SK-N-MC (cell line): ENCODE measurements around the gene PTAR1.
A peak's percentile ranks its signal among the peaks of the same experiment; 100 is the strongest.
"Not testable (repeated sequence)": the region's sequence is repeated elsewhere in the genome, so short reads cannot be mapped to it uniquely, and the experiment has no call there.

ENCODE experiments used
- DNase-seq: peaks from one replicate; pipeline ENCODE4 v3.0.0-alpha.2; 2011; ENCODE audit warnings: low read depth, low spot score
- H3K27ac ChIP-seq: fragments of 200-600 bp; sonication (generic); 2 replicates; pipeline ENCODE4 v1.5.1; 2016; ENCODE audit warnings: mixed run types
- H3K36me3 ChIP-seq: fragments of 200-600 bp; sonication (generic); 2 replicates; pipeline ENCODE4 v1.6.1; 2017; ENCODE audit warnings: antibody characterized with exemption, low read length, mixed read lengths; ENCODE audit not compliant: insufficient read depth
- H3K4me3 ChIP-seq: fragments of 200-600 bp; sonication (generic); 2 replicates; pipeline ENCODE4 v1.5.1; 2016
- H3K9ac ChIP-seq: fragments of 200-600 bp; sonication (generic); 2 replicates; pipeline ENCODE4 v1.8.0; 2017; ENCODE audit warnings: mixed run types, mixed read lengths; ENCODE audit not compliant: insufficient read length
- H3K9me3 ChIP-seq: fragments of 200-600 bp; sonication (generic); 2 replicates; pipeline ENCODE4 v1.6.1; 2017; ENCODE audit warnings: low read depth, mild to moderate bottlenecking, antibody characterized with exemption, low read length, moderate library complexity, mixed read lengths
- EZH2 ChIP-seq: fragments of 200-600 bp; sonication (generic); IDR thresholded peaks from one replicate; pipeline ENCODE4 v1.6.1; 2017; ENCODE audit warnings: antibody characterized with exemption
- FOXP2 ChIP-seq: optimal IDR thresholded peaks from 2 replicates; pipeline ENCODE3; 2011; ENCODE audit warnings: mild to moderate bottlenecking, moderate library complexity; ENCODE audit not compliant: insufficient read depth; ENCODE audit errors: extremely low read length, control extremely low read depth
- POLR2AphosphoS5 ChIP-seq: IDR thresholded peaks from 2 replicates; pipeline ENCODE4 v1.6.1; 2012; ENCODE audit warnings: mild to moderate bottlenecking, low read depth, low read length, borderline replicate concordance

The PTAR1 gene, protein sequence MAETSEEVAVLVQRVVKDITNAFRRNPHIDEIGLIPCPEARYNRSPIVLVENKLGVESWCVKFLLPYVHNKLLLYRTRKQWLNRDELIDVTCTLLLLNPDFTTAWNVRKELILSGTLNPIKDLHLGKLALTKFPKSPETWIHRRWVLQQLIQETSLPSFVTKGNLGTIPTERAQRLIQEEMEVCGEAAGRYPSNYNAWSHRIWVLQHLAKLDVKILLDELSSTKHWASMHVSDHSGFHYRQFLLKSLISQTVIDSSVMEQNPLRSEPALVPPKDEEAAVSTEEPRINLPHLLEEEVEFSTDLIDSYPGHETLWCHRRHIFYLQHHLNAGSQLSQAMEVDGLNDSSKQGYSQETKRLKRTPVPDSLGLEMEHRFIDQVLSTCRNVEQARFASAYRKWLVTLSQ

GRCh38 chr9:69759421-69760277 lies at the start of gene PTAR1:
Gene PTAR1 (minus strand): TSS chr9:69760011. CDS start chr9:69759938, 73 bp downstream.
- peak within 1 kb of the TSS; percentile 92 for H3K9ac ChIP-seq
- DNase-seq = no peak
- TF ChIP-seq POLR2AphosphoS5 (peak; percentile 88), EZH2 (no peak)
- peak within 1 kb of the TSS; percentile 67 for H3K27ac ChIP-seq
- H3K36me3 ChIP-seq = 0 out of 2 replicates have a peak, but pooled peaks cover 3% of the 10 kb centered on the region
- peak within 1 kb of the TSS; percentile 81 for H3K4me3 ChIP-seq
- no peaks in the 10 kb centered on the region for H3K9me3 ChIP-seq

- H3K27ac ChIP-seq = no peak overlapping the region
- no peak for TF ChIP-seq EZH2
- no peak for TF ChIP-seq POLR2AphosphoS5
- no peak for TF ChIP-seq FOXP2
- H3K9ac ChIP-seq = no peak overlapping the region
- no peak overlapping the region for H3K4me3 ChIP-seq
- DNase-seq = no peak
- H3K9me3 ChIP-seq = no peaks in the 10 kb centered on the region
- no peaks in the 10 kb centered on the region for H3K36me3 ChIP-seq
Observed at GRCh38 chr9:69809304-69809863, 49.6 kb upstream of the PTAR1 start.

GRCh38 chr9:69806627-69807026 lies 46.8 kb upstream of the PTAR1 start:
- Histone ChIP-seq H3K9ac (no peak overlapping the region), H3K36me3 (no peaks in the 10 kb centered on the region), H3K9me3 (no peaks in the 10 kb centered on the region), H3K4me3 (no peak overlapping the region), H3K27ac (no peak overlapping the region)
- no peak for TF ChIP-seq POLR2AphosphoS5
- TF ChIP-seq FOXP2 = no peak
- TF ChIP-seq EZH2 = no peak
- no peak for DNase-seq

GRCh38 chr9:69805962-69806515 lies 46.2 kb upstream of the PTAR1 start:
- Histone ChIP-seq H3K9ac (no peak overlapping the region), H3K4me3 (no peak overlapping the region), H3K27ac (no peak overlapping the region), H3K36me3 (no peaks in the 10 kb centered on the region), H3K9me3 (no peaks in the 10 kb centered on the region)
- TF ChIP-seq POLR2AphosphoS5 (no peak), EZH2 (no peak), FOXP2 (no peak)
- no peak for DNase-seq

DNA sequence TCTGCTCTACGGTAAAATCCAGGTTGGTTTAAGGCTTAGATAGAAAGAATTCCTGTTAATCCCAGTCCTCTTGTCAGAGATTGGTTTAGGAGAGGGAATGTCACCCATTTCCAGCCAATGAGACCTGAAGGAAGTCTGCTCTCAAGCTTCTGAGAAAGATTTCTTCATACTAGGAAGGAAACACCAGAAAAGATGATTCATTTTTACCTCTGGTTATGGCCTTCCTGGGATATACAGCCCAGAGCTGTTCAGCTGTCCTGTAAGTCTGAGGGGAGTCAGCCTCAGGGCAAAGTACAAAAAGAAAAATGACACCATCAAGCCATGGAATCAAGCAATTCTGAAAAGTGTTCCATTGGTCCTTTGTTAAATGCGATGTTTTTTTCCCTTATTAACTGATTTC lies 42.2 kb upstream of the PTAR1 start:
- Histone ChIP-seq H3K9ac (no peak overlapping the region), H3K36me3 (no peaks in the 10 kb centered on the region), H3K27ac (no peak overlapping the region), H3K4me3 (no peak overlapping the region), H3K9me3 (no peaks in the 10 kb centered on the region)
- no peak for TF ChIP-seq EZH2
- TF ChIP-seq FOXP2 = no peak
- no peak for TF ChIP-seq POLR2AphosphoS5
- DNase-seq = no peak

GRCh38 chr9:69800027-69800426 lies 40.2 kb upstream of the PTAR1 start:
- not testable (repeated sequence) for H3K4me3 ChIP-seq, H3K9me3 ChIP-seq, H3K27ac ChIP-seq, DNase-seq, H3K9ac ChIP-seq, H3K36me3 ChIP-seq

- not testable (repeated sequence) for H3K9ac ChIP-seq, H3K9me3 ChIP-seq, H3K27ac ChIP-seq, DNase-seq, H3K36me3 ChIP-seq, H3K4me3 ChIP-seq
Observed at GRCh38 chr9:69799521-69799920, 39.7 kb upstream of the PTAR1 start.

DNA sequence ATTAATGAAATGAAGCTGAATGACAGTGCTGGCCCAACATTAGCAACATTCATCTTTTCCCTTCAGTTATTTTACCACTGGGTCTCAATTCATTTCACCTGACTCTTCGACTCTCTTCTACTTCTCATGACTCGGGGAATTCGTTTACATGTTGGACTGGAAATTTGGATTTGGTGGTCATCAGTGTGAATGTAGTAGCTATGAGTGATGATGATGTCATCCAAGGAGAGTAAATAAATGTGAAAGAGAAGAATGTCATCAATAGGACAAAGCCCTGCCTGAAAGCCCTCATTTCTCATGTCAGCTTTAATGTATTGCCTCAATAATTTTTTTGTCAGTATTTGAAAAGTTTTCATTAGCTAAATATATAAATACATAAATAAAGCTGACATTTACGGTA lies 38.9 kb upstream of the PTAR1 start:
- no peak overlapping the region for H3K4me3 ChIP-seq
- DNase-seq = no peak
- H3K9ac ChIP-seq = no peak overlapping the region
- TF ChIP-seq FOXP2 = no peak
- no peak for TF ChIP-seq POLR2AphosphoS5
- no peak for TF ChIP-seq EZH2
- H3K27ac ChIP-seq = no peak overlapping the region
- no peaks in the 10 kb centered on the region for H3K36me3 ChIP-seq
- H3K9me3 ChIP-seq = no peaks in the 10 kb centered on the region
